Stimulated activated CD8-positive, alpha-beta memory T cell treated with anti-CD3 and anti-CD28 coated beads, Interleukin-4, amount 100 ng/mL, for 48 hours (primary cell): ENCODE results near the gene ZDHHC11B.
A peak's percentile ranks its signal among the peaks of the same experiment; 100 is the strongest.
"Not testable (repeated sequence)": the region's sequence is repeated elsewhere in the genome, so short reads cannot be mapped to it uniquely, and the experiment has no call there.

ENCODE experiments used
- DNase-seq: peaks from one replicate; pipeline ENCODE4 v3.0.0-alpha.2; 2020

ZDHHC11B gene

GRCh38 chr5:708848-709517, 75.5 kb downstream of the ZDHHC11B start:
- not testable (repeated sequence) for DNase-seq

GRCh38 chr5:708374-708773, 76.2 kb downstream of the ZDHHC11B start:
- DNase-seq, result not testable (repeated sequence)

- DNase-seq, result not testable (repeated sequence)
Measured at GRCh38 chr5:706127-706526, 78.4 kb downstream of the ZDHHC11B start.

GRCh38 chr5:696753-697702, 87.5 kb downstream of the ZDHHC11B start:
- DNase-seq, result not testable (repeated sequence)

GRCh38 chr5:696191-696590, 88.3 kb downstream of the ZDHHC11B start:
- DNase-seq, result not testable (repeated sequence)

- DNase-seq, result not testable (repeated sequence)
Measured at GRCh38 chr5:695475-695874, 89.1 kb downstream of the ZDHHC11B start.

- DNase-seq, result not testable (repeated sequence)
Measured at GRCh38 chr5:694042-694431, 90.5 kb downstream of the ZDHHC11B start.

- DNase-seq, result peak; percentile 85
Measured at GRCh38 chr5:693271-694041, 91.1 kb downstream of the ZDHHC11B start, which contains the start of gene TPPP. Gene TPPP, minus strand, starts transcription at chr5:693352. Its CDS starts 15,292 bp downstream, at chr5:678060.

- not testable (repeated sequence) for DNase-seq
Measured at GRCh38 chr5:692529-693041, 91.9 kb downstream of the ZDHHC11B start.

GRCh38 chr5:691817-692528, 92.6 kb downstream of the ZDHHC11B start:
- DNase-seq, result no peak

GRCh38 chr5:691049-691448, 93.5 kb downstream of the ZDHHC11B start:
- DNase-seq, result not testable (repeated sequence)

GRCh38 chr5:690293-690692, 94.2 kb downstream of the ZDHHC11B start:
- DNase-seq, result not testable (repeated sequence)

GRCh38 chr5:688348-689010, 96.0 kb downstream of the ZDHHC11B start:
- not testable (repeated sequence) for DNase-seq

- DNase-seq, result peak; percentile 4
Measured at GRCh38 chr5:686936-687335, 97.6 kb downstream of the ZDHHC11B start.

GRCh38 chr5:686172-686523, 98.4 kb downstream of the ZDHHC11B start:
- peak; percentile 9 for DNase-seq

- DNase-seq, result peak; percentile 9
Measured at GRCh38 chr5:685262-686171, 99.0 kb downstream of the ZDHHC11B start.

GRCh38 chr5:684751-685216, 99.7 kb downstream of the ZDHHC11B start:
- DNase-seq, result peak; percentile 10

GRCh38 chr5:683551-684481, 100.7 kb downstream of the ZDHHC11B start:
- peak; percentile 19 for DNase-seq
